CD4-positive, alpha-beta T cell (primary cell): ENCODE measurements around the gene NDUFC1. TPM values are rescaled to one million over a fixed set of nuclear protein-coding genes. Genes with fewer than 3 reads are reported as not detected.

ENCODE experiments used
- ATAC-seq: fragments of 200-7000 bp; cut with Tn5 transposase; one replicate; pipeline ENCODE4 v1.10.0; 2022; ENCODE audit warnings: mild to moderate bottlenecking; ENCODE audit not compliant: poor library complexity
- CTCF ChIA-PET: fragments of 350-600 bp; sonication (Branson Sonifier 250); formaldehyde crosslinking; loops from one replicate; lab custom pipeline; 2021; ENCODE audit warnings: antibody characterized with exemption, inconsistent platforms; lab: Charles Lee
- POLR2A ChIA-PET: fragments of 350-600 bp; sonication (Branson Sonifier 250); formaldehyde crosslinking; loops from one replicate; lab custom pipeline; 2021; ENCODE audit warnings: antibody characterized with exemption, inconsistent platforms; lab: Charles Lee
- DNase-seq, 14 experiments: peaks; one replicate each; pipeline ENCODE4 v3.0.0-alpha.2; 2013 to 2020; ENCODE audit warnings: mixed read lengths in 2 of 14
- H3K27ac ChIP-seq, 2 donors: one replicate each; pipeline versions ENCODE4 v1.5.1 to v1.7.0; 2013; ENCODE audit warnings: low read length in 2 of 2, low read depth in 1 of 2, mild to moderate bottlenecking in 1 of 2
- H3K27me3 ChIP-seq, 2 experiments: 1 replicate in 1 of 2; 2 replicates in 1 of 2; pipeline versions ENCODE4 v1.6.1 to v1.7.0; 2013; ENCODE audit warnings: low read length in 2 of 2, control low read depth in 1 of 2, mild to moderate bottlenecking in 1 of 2, moderate library complexity in 1 of 2; ENCODE audit not compliant: insufficient read depth in 2 of 2, control insufficient read depth in 1 of 2
- H3K36me3 ChIP-seq: one replicate; pipeline ENCODE4 v1.6.1; 2013; ENCODE audit warnings: low read length, control low read depth; ENCODE audit not compliant: insufficient read depth
- H3K4me1 ChIP-seq: one replicate; pipeline ENCODE4 v1.6.1; 2013; ENCODE audit warnings: low read length, control low read depth; ENCODE audit not compliant: insufficient read depth
- H3K4me3 ChIP-seq: one replicate; pipeline ENCODE4 v1.5.1; 2013; ENCODE audit warnings: mild to moderate bottlenecking, low read length, moderate library complexity
- H3K9me3 ChIP-seq, 2 experiments: 1 replicate in 1 of 2; 2 replicates in 1 of 2; pipeline versions ENCODE4 v1.6.1 to v1.7.0; 2013; ENCODE audit warnings: low read length in 2 of 2, mild to moderate bottlenecking in 2 of 2, control low read depth in 1 of 2, moderate library complexity in 1 of 2; ENCODE audit not compliant: control insufficient read depth in 1 of 2, insufficient read depth in 1 of 2
- H3K27ac Mint-ChIP-seq: one replicate; pipeline ENCODE4 v1.8.0; 2020; ENCODE audit warnings: mixed read lengths
- H3K27me3 Mint-ChIP-seq: one replicate; pipeline ENCODE4 v1.8.0; 2021; ENCODE audit warnings: mixed read lengths
- H3K36me3 Mint-ChIP-seq: one replicate; pipeline ENCODE4 v1.8.0; 2021; ENCODE audit warnings: low read depth, mixed read lengths
- H3K4me1 Mint-ChIP-seq: one replicate; pipeline ENCODE4 v1.8.0; 2021; ENCODE audit warnings: low read depth, mixed read lengths
- H3K4me3 Mint-ChIP-seq: one replicate; pipeline ENCODE4 v1.8.0; 2020; ENCODE audit warnings: mild to moderate bottlenecking, mixed read lengths
- H3K9me3 Mint-ChIP-seq: one replicate; pipeline ENCODE4 v1.8.0; 2020; ENCODE audit warnings: mixed read lengths
- CTCF ChIP-seq: fragments of 200-600 bp; IDR thresholded peaks from one replicate; pipeline ENCODE4 v1.8.0; 2022; ENCODE audit warnings: antibody characterized with exemption, mild to moderate bottlenecking
- intact Hi-C, 2 experiments: fragments of 100-400 bp; cut with DNase I in 1 of 2; cut with micrococcal nuclease in 1 of 2; formaldehyde crosslinking; loops; one replicate each; pipeline versions ENCODE4 v1.15.1 to v1.9.0; 2023 to 2025; cut with DNase I, micrococcal nuclease
- total RNA-seq, 174 experiments: library from RNA in 2 of 174; stranded (reverse) in 2 of 174; gene quantifications; one replicate each; pipeline ENCODE4 v1.2.3 and lab custom pipeline; 2021 to 2026

The NDUFC1 gene
- total RNA-seq, 2 experiments from 2014 or later: 23.3 to 26.4 TPM

GRCh38 chr4:139253046-139253445 lies 49.2 kb downstream of the NDUFC1 start:
- ChIA-PET POLR2A (no interaction called here), CTCF (interaction anchor here (1.3 kb wide), 2 partner anchors 9 to 14 kb away, joined by 3 to 4 read pairs; no protein-coding TSS in a partner anchor)
- ATAC-seq (no peak), DNase-seq (no peak)
- intact Hi-C loops: no loop called here
- Mint-ChIP-seq H3K4me3 (no peak overlapping the region), H3K27ac (no peak overlapping the region), H3K36me3 (no peaks in the 10 kb centered on the region), H3K9me3 (no peaks in the 10 kb centered on the region), H3K4me1 (no peaks in the 10 kb centered on the region), H3K27me3 (no peaks in the 10 kb centered on the region)
- H3K27me3 ChIP-seq: no peaks in the 10 kb centered on the region
- H3K4me1 ChIP-seq: no peaks in the 10 kb centered on the region
- no peak overlapping the region for H3K27ac ChIP-seq
- H3K4me3 ChIP-seq: no peak overlapping the region
- no peaks in the 10 kb centered on the region for H3K36me3 ChIP-seq
- H3K9me3 ChIP-seq: no peaks in the 10 kb centered on the region
- no peak for TF ChIP-seq CTCF

DNA sequence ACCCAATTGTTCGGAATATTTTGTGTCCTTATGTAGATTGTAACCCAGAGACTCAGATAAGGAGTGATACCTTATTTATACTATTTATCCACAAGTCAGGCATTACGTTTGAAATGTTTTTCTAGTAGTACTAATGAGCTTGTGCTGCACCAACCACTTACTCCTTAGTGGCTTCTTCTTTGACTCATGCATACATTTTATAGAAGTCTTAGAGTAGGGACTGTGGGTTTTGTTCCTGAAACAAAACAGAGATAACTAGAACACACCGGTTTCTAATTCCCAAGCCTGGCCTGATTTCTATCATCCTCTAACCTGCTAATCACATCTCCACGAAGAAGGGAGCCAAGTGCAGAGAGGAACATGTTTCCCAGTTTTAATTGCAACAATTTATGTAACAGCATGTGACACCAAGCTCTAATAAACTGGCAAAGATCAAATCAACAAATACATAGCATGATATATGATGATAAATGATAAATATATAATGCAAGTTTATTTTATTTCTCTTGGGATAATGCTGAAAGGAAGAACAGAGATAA lies 54.5 kb downstream of the NDUFC1 start:
- Mint-ChIP-seq H3K4me3 (no peak overlapping the region), H3K36me3 (no peaks in the 10 kb centered on the region), H3K27me3 (no peaks in the 10 kb centered on the region), H3K27ac (no peak overlapping the region), H3K4me1 (no peaks in the 10 kb centered on the region), H3K9me3 (no peaks in the 10 kb centered on the region)
- Histone ChIP-seq H3K9me3 (no peaks in the 10 kb centered on the region), H3K4me3 (no peak overlapping the region), H3K27me3 (no peaks in the 10 kb centered on the region), H3K4me1 (no peaks in the 10 kb centered on the region), H3K36me3 (no peaks in the 10 kb centered on the region), H3K27ac (no peak overlapping the region)
- POLR2A ChIA-PET: no interaction called here
- CTCF ChIA-PET: no interaction called here
- intact Hi-C loops: no loop called here
- TF ChIP-seq CTCF: no peak
- DNase-seq (no peak), ATAC-seq (no peak)

DNA sequence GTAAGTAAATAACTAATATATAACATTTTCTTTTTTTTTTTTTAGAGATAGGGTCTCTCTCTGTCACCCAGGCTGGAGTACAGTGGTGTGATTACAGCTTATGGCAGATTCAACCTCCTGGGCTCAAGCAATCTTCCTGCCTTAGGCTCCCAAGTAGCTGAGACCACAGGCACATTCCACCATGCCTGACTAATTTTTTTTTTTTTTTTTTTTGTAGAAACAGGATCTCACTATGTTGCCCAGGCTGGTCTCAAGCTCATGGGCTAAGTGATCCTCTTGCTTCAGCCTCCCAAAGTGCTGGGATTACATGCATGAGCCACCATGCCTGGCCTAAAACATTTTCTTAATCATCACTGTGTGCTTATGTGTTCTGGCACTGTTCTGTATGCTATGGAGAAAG lies 55.0 kb downstream of the NDUFC1 start:
- no peak overlapping the region for H3K27ac ChIP-seq
- H3K36me3 ChIP-seq: no peaks in the 10 kb centered on the region
- Mint-ChIP-seq H3K4me3 (no peak overlapping the region), H3K27ac (no peak overlapping the region), H3K27me3 (no peaks in the 10 kb centered on the region), H3K9me3 (no peaks in the 10 kb centered on the region), H3K36me3 (no peaks in the 10 kb centered on the region), H3K4me1 (no peaks in the 10 kb centered on the region)
- H3K4me1 ChIP-seq: no peaks in the 10 kb centered on the region
- no peak overlapping the region for H3K4me3 ChIP-seq
- ChIA-PET CTCF (interaction anchor here (0.6 kb wide), 1 partner anchor 11 kb away, joined by 3 read pairs; no protein-coding TSS in a partner anchor), POLR2A (no interaction called here)
- H3K9me3 ChIP-seq: no peaks in the 10 kb centered on the region
- no peak for TF ChIP-seq CTCF
- intact Hi-C loops: no loop called here
- ATAC-seq (no peak), DNase-seq (no peak)
- H3K27me3 ChIP-seq: no peaks in the 10 kb centered on the region
